ENCODE measurements around the gene TBC1D22A.

DNA sequence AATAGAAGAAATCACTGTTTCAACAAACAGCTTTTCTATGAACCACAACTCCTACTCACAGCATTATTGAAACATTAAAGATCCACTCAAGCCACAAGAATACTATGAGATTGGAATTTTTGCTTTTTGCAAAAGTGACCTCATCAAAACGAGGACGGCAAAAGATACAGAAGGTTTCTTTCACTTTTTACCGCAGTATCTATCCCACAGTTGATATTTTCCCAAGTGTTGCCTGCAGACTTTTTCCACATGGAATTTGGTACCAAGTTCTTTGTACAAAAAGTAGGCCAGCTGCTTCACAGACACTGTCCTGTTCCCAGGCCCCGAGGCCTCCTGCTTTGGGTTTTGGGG is 204.0 kb downstream of the TBC1D22A start:
- no peak for TF ChIP-seq EZH2phosphoT487 (IDR thresholded peaks at IDR 0.05; ENCODE audit: borderline replicate concordance, low read length)
- TF ChIP-seq, protein P1, sequence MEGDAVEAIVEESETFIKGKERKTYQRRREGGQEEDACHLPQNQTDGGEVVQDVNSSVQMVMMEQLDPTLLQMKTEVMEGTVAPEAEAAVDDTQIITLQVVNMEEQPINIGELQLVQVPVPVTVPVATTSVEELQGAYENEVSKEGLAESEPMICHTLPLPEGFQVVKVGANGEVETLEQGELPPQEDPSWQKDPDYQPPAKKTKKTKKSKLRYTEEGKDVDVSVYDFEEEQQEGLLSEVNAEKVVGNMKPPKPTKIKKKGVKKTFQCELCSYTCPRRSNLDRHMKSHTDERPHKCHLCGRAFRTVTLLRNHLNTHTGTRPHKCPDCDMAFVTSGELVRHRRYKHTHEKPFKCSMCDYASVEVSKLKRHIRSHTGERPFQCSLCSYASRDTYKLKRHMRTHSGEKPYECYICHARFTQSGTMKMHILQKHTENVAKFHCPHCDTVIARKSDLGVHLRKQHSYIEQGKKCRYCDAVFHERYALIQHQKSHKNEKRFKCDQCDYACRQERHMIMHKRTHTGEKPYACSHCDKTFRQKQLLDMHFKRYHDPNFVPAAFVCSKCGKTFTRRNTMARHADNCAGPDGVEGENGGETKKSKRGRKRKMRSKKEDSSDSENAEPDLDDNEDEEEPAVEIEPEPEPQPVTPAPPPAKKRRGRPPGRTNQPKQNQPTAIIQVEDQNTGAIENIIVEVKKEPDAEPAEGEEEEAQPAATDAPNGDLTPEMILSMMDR (conservative IDR thresholded peaks at IDR 0.05; ENCODE audit: low read depth, low read length), result no peak
- TF ChIP-seq EZH2 (IDR thresholded peaks at IDR 0.05; ENCODE audit: low read length, unreplicated experiment), result no peak

Measured in PC-3 (cell line).